HG03457 (cell line): ENCODE measurements around the gene NRXN3.

ENCODE experiments used
- ATAC-seq: cut with Tn5 transposase; IDR thresholded peaks from one replicate; pipeline ENCODE4 v1.9.1; 2021; ENCODE audit warnings: moderate number of reproducible peaks; ENCODE audit not compliant: unreplicated experiment

The NRXN3 gene

DNA sequence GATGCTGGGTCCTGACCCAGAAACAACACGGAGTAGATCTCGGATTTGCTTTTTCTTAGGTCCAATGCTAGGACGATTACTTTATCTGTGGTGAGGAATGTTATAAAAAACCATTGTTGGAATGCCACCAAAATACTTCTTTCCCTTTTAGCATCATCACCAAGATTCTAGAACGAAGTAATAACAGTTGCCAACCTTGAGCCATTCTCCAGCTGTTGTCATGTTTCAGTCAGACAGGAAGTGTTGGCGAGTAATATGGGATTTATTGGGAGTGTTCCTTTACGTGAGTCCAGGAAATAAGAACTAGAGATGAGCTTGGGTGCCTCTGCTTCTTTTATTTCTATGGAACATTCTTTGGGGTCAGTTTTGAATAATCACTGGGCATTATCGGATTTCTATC is 1148.2 kb downstream of the NRXN3 start:
- ATAC-seq: no peak

DNA sequence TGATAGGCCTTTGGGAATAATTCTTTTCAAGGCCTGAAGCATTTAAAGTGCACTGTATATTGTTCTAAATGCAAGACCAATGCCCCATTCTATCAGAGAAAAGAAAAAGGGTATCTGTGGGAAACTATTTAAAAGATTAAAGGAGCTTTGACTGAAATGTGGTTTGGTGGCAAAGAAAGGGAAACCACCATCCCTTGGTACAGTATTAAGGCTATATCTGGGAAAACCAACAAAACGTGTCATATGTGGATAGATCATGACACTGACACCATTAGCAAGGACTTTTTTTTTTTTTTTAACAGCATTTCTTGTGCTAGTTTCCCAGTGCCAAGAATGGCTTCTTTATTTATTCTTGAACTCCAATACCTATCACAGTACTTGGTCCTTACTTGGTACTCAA is 1150.4 kb downstream of the NRXN3 start:
- no peak for ATAC-seq

DNA sequence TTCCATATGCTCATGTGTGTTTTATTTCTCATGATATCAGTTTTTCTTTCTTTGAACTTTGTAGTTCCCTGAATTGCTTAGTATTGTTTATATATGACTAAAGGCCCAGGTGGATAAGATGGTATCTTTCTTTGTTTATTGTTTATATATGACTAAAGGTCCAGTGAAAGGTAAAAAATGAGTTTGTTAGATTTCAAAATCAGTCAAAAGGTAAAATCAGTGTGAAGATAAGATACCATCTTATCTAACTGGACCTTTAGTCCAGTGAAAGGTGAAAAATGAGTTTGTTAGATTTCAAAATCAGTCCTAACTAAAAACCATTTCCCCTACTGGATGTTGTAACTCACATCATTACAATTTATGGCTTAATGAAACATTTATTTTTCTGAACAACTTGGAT is 1150.9 kb downstream of the NRXN3 start:
- ATAC-seq: no peak

DNA sequence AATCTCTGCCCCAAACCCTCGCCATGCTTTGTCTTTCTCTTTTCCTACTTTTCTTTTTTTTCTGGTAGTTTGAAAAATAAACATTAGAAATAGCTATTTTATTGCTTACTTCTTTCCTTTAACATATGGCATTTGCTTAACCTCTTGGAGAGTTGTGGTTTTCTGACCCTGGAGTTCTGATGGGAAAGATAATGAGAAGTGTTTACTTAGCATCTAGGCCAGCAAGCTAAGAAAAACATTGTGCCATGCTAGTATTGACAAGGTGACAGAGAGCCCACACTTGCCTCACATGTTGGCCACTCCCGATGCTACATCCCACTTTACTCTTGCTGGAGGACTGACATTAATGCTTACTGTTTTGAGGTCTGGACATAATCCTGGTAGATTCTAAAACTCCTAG is 1154.9 kb downstream of the NRXN3 start:
- no peak for ATAC-seq

DNA sequence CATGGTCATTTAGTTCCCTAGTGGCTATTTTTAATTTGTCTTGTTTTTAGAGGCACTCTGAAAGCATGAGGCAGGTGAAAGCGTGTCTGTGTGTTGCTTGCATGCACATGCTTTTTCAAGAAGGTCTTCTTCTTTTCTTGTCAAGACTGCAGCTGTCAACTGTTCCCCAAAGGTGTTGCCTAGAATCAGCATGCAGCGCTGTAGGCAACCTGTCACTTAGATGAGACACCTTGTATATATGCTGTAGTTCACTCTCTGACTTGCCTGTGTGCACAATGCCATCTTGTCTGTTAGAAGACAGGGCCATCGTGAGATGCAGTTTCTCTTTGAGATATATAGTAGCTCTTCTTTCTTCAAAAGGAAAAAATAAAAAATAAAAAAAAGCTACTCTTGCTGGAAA is 1155.4 kb downstream of the NRXN3 start:
- no peak for ATAC-seq

DNA sequence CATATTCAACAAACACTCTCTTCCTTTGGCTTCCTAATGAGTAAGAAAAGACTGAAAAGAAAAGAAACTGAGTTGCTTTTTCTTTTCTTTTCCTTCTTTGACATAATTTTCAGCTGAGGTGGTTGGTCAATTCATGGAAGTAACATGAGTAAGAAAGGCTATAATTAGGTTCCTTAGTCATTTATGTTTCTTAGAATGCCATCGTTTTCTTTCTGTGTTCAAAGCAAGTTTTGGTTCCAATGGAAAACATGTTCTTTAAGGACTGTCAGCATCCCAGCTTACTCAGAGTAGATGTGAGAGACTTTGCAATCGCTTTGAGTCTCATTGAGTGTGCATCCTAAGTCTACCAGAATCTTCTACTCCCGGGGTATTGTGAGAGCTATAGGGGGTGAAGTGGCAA is 1158.7 kb downstream of the NRXN3 start:
- ATAC-seq: no peak

DNA sequence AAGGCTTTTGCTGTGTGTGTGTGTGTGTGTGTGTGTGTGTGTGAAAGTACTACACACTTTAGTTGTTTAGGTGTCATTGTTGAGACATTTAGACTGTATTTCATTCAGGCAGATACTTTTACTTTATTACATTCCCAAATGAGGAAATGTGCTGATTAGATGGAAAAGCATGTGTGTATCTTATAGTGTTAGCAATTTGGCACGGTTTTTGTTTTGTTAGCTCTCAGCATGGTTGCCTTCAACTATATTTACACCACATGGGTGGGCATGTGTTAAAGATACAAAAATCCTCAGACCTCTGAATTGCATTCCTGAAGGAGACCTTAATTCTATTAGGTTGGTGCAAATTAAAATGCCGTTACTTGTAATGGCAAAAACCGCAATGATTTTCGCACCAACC is 1161.7 kb downstream of the NRXN3 start:
- no peak for ATAC-seq

DNA sequence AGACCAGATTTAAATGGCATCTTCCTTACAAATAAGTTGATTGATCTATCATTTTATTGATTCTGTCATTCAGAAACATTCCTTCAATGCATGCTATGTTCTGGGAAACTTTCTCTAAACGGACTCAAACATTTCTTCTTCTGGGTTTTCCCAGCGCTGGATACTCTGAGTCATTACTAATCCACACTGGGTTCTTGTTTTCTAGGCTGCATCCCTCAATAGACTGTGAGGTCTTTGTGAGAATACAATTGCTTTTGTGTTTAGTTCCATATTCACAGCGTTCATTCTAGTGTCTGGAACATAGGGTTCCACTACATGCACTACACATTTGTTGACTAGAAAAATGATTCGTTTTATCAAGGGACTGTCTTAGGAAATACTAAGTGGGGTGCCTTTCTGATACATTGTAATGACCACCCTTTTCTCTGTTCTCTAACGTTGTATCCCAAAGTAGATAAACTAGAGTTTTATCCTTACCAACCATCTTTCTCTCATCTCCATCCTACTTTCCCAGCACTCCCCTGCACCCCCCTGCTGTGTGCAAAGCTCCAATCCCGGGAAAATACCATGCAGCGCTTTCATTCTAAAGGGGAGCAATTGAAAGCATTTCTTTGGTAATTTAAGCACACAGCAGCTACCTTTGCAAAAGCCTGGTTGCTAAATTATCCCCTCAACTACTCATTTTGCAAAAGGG is 1162.5 kb downstream of the NRXN3 start:
- ATAC-seq: no peak

DNA sequence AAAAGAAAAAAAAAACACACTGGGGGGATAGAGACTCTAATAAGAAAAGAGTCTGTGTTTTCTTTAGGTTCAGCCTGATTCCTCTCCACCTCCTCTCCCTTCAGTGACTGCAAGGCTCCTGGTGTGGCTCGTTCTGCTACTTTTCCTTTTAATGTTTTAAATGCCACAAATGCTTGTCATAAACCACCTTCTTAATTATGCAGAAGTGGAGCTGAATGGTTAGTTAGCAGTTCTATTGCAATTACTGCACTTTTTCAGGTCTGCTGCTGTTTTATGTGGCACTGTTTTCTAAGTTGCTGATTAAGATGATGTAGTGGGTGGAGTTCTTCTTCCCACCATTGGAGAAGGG is 1163.0 kb downstream of the NRXN3 start:
- ATAC-seq: no peak

DNA sequence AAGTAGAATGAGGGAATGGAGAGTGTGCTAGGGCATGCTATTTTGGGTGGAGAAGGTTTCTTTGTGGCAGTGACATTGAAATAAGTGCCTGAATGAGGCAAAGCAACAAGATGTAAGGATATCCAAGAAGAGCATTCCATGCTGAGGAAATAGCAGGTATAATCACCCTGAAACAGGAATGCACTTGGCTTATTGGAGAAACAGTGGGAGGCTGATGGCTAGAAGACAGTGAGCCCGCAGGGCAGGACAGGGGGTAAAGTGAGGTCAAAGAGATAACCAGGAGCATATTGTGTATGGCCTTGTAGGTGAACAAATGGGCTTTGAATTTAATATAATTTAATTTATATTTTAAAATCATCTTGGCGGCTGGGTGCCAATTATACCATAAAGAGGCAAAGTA is 1164.1 kb downstream of the NRXN3 start:
- no peak for ATAC-seq

DNA sequence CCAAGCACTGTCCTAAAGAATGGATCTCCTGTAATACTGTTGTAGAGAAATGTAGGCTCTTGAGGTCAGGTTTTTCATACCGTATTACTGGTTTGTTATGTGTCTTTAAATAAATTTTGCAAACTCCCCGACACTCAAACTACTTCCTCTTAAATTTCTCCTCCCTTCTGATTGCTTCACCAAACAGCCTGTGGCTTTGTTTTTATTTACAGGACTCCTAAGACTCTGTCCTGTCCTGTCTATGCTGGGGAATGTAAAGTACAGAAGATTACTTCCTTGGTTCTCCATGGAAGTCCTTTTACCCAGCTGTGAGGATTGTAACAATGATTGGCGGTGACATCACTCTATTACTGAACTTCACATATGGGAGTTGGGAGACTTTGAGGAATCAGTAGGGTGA is 1167.6 kb downstream of the NRXN3 start:
- no peak for ATAC-seq

DNA sequence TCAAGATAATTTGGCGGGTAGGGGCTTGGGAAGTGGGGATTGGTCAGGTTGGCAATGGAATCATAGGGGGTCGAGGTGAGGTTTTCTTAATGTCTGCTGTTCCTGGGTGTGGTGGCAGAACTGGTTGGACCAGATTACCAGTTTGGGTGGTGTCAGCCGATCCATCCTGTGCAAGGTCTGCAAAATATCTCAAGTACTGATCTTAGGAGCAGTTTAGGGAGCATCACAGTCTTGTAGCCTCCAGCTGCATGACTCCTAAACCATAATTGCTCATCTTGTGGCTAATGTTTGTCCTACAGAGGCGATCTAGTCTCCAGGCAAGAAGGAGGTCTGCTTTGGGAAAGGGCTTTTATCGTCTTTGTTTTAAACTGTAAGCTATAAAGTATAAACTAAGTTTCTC is 1172.8 kb downstream of the NRXN3 start:
- ATAC-seq: no peak

DNA sequence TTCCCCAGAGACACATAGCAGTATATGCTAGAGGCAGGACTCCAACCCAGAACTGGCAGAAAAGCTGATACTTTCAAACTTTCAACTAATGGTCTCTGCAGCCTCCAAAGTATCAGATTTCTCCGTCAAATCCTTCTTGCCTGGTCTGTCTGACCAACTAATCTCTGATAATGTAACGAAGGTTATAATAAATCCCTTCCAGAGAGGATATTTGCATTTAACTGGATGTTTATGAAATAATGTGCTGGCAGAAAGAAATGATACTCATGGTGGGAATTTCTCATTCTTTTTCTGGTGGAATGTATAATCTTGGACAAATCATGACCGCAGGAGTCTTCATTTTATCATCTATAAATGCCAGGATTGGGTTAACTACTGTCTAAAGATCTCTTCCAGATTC is 1180.8 kb downstream of the NRXN3 start:
- ATAC-seq: no peak

DNA sequence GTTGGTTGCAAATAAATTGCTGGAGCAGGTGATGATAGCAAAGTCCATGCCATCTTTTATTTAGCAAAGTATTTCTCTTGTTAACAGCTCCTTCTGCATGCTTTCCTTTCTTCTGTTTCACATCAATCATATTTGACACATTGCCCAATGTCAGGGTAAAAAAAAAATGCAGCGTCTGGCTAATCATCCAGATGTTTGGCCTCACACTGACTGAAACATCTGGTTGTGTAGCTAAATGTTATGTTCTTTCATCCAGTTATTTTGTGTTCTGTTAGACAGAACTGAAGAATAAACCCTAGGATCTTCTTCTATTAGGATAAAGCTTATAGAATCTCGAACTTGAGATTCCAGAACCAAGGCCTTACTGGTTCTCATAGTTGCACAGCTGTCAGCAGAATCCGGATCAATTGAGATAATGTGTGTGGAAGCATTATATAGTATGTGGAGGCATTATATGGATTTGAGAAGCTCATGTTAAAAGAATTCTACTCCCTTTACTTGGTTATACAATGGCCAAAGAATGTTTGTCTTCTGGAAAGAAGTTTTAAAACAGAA is 1182.0 kb downstream of the NRXN3 start:
- no peak for ATAC-seq

DNA sequence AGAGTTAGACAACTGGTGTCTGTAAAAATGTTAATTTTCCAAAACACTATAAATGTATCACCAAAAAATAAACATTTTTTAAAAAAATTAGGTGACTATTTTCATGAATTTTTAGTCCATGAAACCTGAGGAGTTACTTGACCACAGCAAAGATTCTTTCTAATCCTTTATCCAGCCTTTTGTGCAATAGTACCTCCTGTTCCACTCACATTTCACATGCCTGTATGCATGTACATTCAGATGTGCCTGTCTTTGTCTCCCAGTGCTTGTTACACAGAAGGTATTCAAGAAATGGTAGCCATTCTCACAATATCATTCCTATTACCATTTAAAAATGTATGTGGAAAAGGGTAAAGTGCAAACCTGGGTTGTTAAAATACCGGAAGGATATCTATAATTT is 1184.2 kb downstream of the NRXN3 start:
- no peak for ATAC-seq

DNA sequence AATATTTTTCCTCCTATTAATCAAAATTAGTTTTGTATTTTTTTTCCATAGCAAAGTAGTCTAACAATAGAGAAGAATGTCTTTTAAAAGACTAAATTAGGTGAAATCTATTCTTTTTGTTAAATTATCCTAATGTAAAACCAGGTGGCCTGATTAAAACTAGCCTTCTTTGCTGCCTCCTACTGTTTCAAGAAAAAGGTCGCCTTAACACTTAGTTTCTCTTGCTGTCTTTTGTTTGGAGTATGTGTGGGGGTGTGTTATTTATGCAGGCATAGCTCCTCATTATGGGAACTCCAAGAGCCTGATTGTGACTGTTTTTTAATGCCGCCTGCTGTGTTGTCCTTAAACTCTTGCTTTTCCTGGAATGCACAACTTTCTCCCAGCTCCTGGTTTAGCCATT is 1185.9 kb downstream of the NRXN3 start:
- no peak for ATAC-seq

DNA sequence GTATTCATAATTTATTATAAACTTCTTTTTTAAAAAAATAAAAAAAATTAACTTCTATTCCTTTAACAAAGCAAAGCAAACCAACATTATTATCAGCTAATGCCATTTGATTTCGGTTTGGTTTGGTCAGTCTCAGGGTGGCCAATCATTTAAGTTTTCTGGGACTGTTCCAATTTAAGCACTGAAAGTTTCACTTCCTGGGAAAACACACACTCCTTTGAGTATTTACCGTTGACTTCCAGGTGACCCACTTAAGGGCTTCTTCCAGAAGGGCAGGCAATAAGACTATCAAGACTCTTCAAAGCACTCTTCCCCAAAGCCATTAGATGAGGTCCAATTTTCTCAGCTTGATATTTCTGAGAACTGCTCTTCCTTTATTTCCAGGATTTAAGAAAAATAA is 1187.1 kb downstream of the NRXN3 start:
- ATAC-seq: no peak

DNA sequence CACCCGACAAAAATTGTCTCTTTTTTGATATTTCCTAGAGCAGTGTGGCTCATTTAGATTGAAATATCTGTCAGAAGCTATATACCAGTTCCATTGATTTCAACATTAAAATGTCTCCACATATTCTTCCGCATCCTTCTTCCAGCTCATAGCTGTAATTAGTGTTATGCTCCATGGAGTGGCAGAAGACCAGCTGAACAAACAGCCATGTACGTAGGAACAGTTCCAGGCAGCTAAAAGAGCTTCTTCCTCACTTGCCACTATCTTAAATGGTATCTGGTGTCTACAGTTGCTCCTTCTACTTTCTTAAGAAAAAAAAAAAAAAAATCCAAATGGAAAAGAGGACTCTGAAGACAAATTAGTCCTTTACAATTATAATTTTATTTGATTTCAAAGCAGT is 1193.1 kb downstream of the NRXN3 start:
- no peak for ATAC-seq

DNA sequence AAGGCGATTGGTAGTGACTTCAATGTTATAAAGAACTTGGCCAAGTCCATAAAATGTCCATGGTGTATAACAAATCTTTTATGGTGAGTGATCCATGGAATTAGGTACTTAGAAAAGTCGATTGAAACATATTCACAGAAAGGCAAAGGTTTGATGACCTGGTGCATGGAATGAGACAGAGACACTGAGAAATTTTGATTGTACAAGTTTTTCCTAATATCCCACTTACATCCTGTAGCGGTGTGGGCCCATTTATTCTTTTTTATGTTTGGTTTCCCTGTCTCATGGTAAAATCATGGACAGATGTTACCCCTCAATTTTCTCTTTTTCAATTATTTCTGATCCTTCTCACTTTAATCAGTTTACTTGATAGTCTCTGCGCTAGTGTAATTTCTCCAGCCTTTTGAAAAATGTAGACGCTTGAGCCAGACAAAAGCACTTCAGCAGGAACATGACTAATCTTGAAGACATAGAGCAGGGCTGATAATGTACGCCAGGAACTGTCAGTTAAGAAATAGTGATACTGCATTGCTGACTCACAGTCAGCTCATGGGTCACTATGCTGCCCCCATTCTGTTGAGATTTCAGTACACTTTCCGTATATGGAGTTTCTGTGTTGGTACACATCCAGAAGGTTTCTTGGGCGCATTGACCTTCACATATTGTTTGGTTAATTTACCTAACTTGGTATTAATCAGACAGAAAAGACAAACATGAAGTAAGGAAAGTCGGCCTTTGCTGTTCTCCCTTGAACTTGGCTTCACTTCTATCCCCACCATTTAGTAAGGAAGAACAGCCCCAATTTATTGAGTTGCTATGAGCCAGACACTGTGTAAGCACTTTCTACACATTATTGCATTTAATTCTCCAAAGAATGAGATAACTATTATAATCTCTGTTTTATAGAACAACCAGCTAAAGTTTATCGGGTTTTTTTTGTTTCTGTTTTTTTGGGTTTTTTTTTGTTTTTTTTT is 1199.5 kb downstream of the NRXN3 start:
- no peak for ATAC-seq

DNA sequence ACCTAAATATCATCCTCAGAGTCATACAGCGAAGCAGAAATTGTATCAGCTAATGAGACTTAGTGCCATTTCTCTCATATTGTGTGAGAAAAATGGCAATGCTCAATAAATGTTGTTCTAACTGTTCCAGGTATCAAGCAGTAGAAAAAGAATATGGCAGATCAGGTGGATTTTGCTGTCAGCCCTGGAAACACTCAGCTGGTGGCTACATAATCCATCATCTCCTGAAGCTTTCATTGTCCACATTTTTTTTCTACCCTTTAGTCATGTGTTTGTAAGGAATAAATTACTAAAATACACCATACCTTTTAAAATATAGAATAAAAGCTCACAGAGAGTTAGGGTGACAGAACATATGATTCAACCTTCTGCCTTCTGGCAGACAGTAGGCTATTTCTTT is 1200.8 kb downstream of the NRXN3 start:
- no peak for ATAC-seq

DNA sequence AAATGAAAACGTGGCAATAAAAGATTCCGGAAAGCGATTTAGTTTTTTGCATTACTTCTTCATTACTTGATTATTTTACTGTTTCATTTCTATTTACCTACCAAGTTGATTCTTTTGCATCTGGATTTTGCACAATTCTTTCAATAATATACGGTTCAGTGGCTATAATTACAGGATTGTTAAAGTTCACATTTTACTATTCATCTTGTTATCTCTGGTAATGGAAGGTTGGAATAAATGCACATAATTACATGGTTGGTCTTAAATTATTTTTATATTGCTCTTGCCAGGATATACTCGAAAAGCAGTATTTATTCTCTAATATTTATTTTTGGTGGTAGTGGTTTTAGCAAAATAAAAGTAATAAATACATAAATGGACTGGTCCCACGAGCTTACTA is 1203.3 kb downstream of the NRXN3 start:
- no peak for ATAC-seq

DNA sequence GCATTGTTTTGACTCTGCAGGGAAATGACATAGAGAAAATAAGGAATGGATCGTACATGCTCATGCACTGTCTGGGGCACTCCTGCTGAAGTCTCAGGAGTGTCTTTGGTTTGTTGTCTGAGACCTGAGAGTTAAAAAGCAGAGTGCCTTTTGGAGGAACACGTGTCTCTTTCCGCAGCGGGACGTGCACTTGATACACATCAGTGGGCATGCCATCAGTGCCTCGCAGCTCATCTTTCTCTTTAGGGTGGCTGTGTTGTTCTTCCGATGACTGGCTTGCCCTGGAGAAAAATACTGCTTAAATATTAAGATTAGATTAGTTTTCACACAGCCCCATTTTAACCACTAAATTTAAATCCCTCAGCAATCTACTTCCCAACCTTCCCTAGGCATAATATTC is 1205.2 kb downstream of the NRXN3 start:
- no peak for ATAC-seq
